Activated CD8-positive, alpha-beta memory T cell treated with anti-CD3 and anti-CD28 coated beads for 24 hours (primary cell): ENCODE results near the gene TYW1.
"Not testable (repeated sequence)": the region's sequence is repeated elsewhere in the genome, so short reads cannot be mapped to it uniquely, and the experiment has no call there.

Experiments used
- DNase-seq: peaks from one replicate; pipeline ENCODE4 v3.0.0-alpha.2; 2020

The TYW1 gene

GRCh38 chr7:67192123-67192702 is 195.6 kb downstream of the TYW1 start:
- DNase-seq, result not testable (repeated sequence)

- not testable (repeated sequence) for DNase-seq
Observed at GRCh38 chr7:67192889-67193613, 196.4 kb downstream of the TYW1 start.

GRCh38 chr7:67196176-67196575 is 199.5 kb downstream of the TYW1 start:
- DNase-seq, result not testable (repeated sequence)

- DNase-seq, result not testable (repeated sequence)
Observed at GRCh38 chr7:67198865-67199526, 202.4 kb downstream of the TYW1 start.

GRCh38 chr7:67205772-67206171 is 209.1 kb downstream of the TYW1 start:
- DNase-seq, result not testable (repeated sequence)

- DNase-seq, result no peak
Observed at GRCh38 chr7:67206452-67206851, 209.8 kb downstream of the TYW1 start.

- DNase-seq, result not testable (repeated sequence)
Observed at GRCh38 chr7:67208656-67209055, 212.0 kb downstream of the TYW1 start.

- DNase-seq, result no peak
Observed at GRCh38 chr7:67209256-67209655, 212.6 kb downstream of the TYW1 start.

GRCh38 chr7:67210567-67210966 is 213.9 kb downstream of the TYW1 start:
- no peak for DNase-seq

- DNase-seq, result not testable (repeated sequence)
Observed at GRCh38 chr7:67211650-67212330, 215.2 kb downstream of the TYW1 start.

GRCh38 chr7:67213038-67213437 is 216.4 kb downstream of the TYW1 start:
- DNase-seq, result not testable (repeated sequence)

GRCh38 chr7:67223551-67223950 is 226.9 kb downstream of the TYW1 start:
- not testable (repeated sequence) for DNase-seq

GRCh38 chr7:67226340-67226907 is 229.8 kb downstream of the TYW1 start:
- DNase-seq, result not testable (repeated sequence)

- DNase-seq, result not testable (repeated sequence)
Observed at GRCh38 chr7:67226967-67227366, 230.3 kb downstream of the TYW1 start.

- not testable (repeated sequence) for DNase-seq
Observed at GRCh38 chr7:67229018-67229417, 232.4 kb downstream of the TYW1 start.

- DNase-seq, result not testable (repeated sequence)
Observed at GRCh38 chr7:67230029-67230428, 233.4 kb downstream of the TYW1 start.

GRCh38 chr7:67233506-67233905 is 236.9 kb downstream of the TYW1 start:
- DNase-seq, result not testable (repeated sequence)

GRCh38 chr7:67236216-67236615 is 239.6 kb downstream of the TYW1 start:
- not testable (repeated sequence) for DNase-seq

- DNase-seq, result not testable (repeated sequence)
Observed at GRCh38 chr7:67242871-67243270, 246.2 kb downstream of the TYW1 start.

- DNase-seq, result not testable (repeated sequence)
Observed at GRCh38 chr7:67248364-67248763, 251.7 kb downstream of the TYW1 start.

- no peak for DNase-seq
Observed at GRCh38 chr7:67251986-67252558, 255.4 kb downstream of the TYW1 start.

GRCh38 chr7:67255076-67255475 is 258.4 kb downstream of the TYW1 start:
- not testable (repeated sequence) for DNase-seq
